HepG2 (cell line): ENCODE measurements around the gene GTF2H1. TPM values are rescaled to one million over a fixed set of nuclear protein-coding genes. Genes with fewer than 3 reads are reported as not detected.

Experiments used
- ATAC-seq: fragments of 200-7000 bp; cut with Tn5 transposase; 3 replicates; pipeline ENCODE4 v1.9.1; 2020; ENCODE audit warnings: mild to moderate bottlenecking, moderate library complexity
- BruUV-seq: library from RNA; stranded (reverse); fragments of 400-500 nt; replicated peaks from 2 replicates; lab custom pipeline; 2021; lab: Mats Ljungman, UMichigan
- CTCF ChIA-PET: fragments of 300-600 bp; formaldehyde crosslinking; extraction: SDS; loops from one replicate; lab custom pipeline; 2021; ENCODE audit warnings: low total read pairs, inconsistent platforms, low intra/inter-chr PET ratio; lab: Yijun Ruan, JAX
- POLR2A ChIA-PET: fragments of 350-600 bp; sonication (Branson Sonifier 250); formaldehyde crosslinking; loops from one replicate; lab custom pipeline; 2020; ENCODE audit warnings: antibody characterized with exemption, inconsistent platforms; lab: Yijun Ruan, JAX
- DNase-seq: peaks from one replicate; pipeline ENCODE4 v3.0.0-alpha.2; 2015; ENCODE audit warnings: low spot score
- FAIRE-seq: peaks from 3 replicates; lab custom pipeline; 2011; peaks lifted over from hg19 to GRCh38; lab: Jason Lieb, UNC
- H2AFZ ChIP-seq: one replicate; pipeline ENCODE4 v1.6.1; 2011; ENCODE audit warnings: low read length, inconsistent platforms
- H3K27ac ChIP-seq: fragments of 300-600 bp; 3 replicates; pipeline ENCODE4 v1.8.0; 2011; ENCODE audit warnings: mixed run types, mild to moderate bottlenecking, mixed read lengths, low read length, inconsistent platforms; ENCODE audit not compliant: insufficient read depth; ENCODE audit errors: extremely low read length
- H3K27me3 ChIP-seq, 2 experiments: fragments of 200-600 bp in 1 of 2; 2 replicates in 1 of 2; 3 replicates in 1 of 2; pipeline versions ENCODE4 v1.6.0 to v1.8.0; 2011; ENCODE audit warnings: low read length in 2 of 2, mild to moderate bottlenecking in 2 of 2, moderate library complexity in 2 of 2, inconsistent platforms in 1 of 2; ENCODE audit not compliant: insufficient read depth in 2 of 2, control insufficient read depth in 1 of 2
- H3K36me3 ChIP-seq, 2 experiments: fragments of 200-600 bp in 1 of 2; replicated peaks in 1 of 2; 2 replicates in 1 of 2; 3 replicates in 1 of 2; pipeline versions ENCODE4 v1.5.1 to v1.8.0; 2011; ENCODE audit warnings: low read length in 2 of 2, inconsistent platforms in 1 of 2; ENCODE audit not compliant: insufficient read depth in 2 of 2, control insufficient read depth in 1 of 2
- H3K4me1 ChIP-seq: 2 replicates; pipeline ENCODE4 v1.5.1; 2012; ENCODE audit warnings: low read length, inconsistent platforms; ENCODE audit not compliant: insufficient read depth
- H3K4me2 ChIP-seq: 2 replicates; pipeline ENCODE4 v1.6.0; 2011; ENCODE audit warnings: low read depth, low read length, inconsistent platforms
- H3K4me3 ChIP-seq, 3 experiments: fragments of 200-600 bp in 1 of 3; sonication (generic), shearing (Covaris generic) in 1 of 3; replicated peaks in 1 of 3; 2 replicates each; pipeline ENCODE4 v1.5.1; 2011 to 2016; ENCODE audit warnings: low read length in 3 of 3, inconsistent platforms in 2 of 3, low read depth in 2 of 3, mild to moderate bottlenecking in 2 of 3, control low read depth in 1 of 3, mixed read lengths in 1 of 3; ENCODE audit not compliant: insufficient read depth in 1 of 3
- H3K79me2 ChIP-seq: one replicate; pipeline ENCODE4 v1.6.1; 2011; ENCODE audit warnings: low read length, inconsistent platforms; ENCODE audit not compliant: insufficient read depth
- H3K9ac ChIP-seq: 2 replicates; pipeline ENCODE4 v1.6.0; 2011; ENCODE audit warnings: mild to moderate bottlenecking, low read depth, low read length, inconsistent platforms; ENCODE audit not compliant: insufficient read depth
- H3K9me3 ChIP-seq: 2 replicates; pipeline ENCODE4 v1.5.1; 2012; ENCODE audit warnings: mild to moderate bottlenecking, low read length
- H4K20me1 ChIP-seq: 2 replicates; pipeline ENCODE4 v1.6.0; 2011; ENCODE audit warnings: inconsistent platforms, mild to moderate bottlenecking, low read length, moderate library complexity; ENCODE audit not compliant: insufficient read depth
- ERF ChIP-seq: IDR thresholded peaks from 2 replicates; pipeline ENCODE4 v1.6.1; 2018; ENCODE audit warnings: missing biosample characterization, missing genetic modification reagents
- GFI1 ChIP-seq: sonication (generic); formaldehyde crosslinking; IDR thresholded peaks from 2 replicates; pipeline ENCODE4 v1.5.0; 2020; ENCODE audit warnings: missing genetic modification reagents, mild to moderate bottlenecking, borderline replicate concordance
- HNF4A ChIP-seq: sonication (generic); formaldehyde crosslinking; IDR thresholded peaks from 2 replicates; pipeline ENCODE4 v1.4.0; 2020; ENCODE audit warnings: missing genetic modification reagents
- KLF16 ChIP-seq, 2 experiments: sonication (generic) in 1 of 2; formaldehyde crosslinking in 1 of 2; IDR thresholded peaks; 2 replicates each; pipeline versions ENCODE4 v1.6.1 to v1.8.0; 2016 to 2023; ENCODE audit warnings: missing genetic modification reagents in 2 of 2, missing compliant biosample characterization in 1 of 2
- REL ChIP-seq: sonication (generic); formaldehyde crosslinking; conservative IDR thresholded peaks from 2 replicates; pipeline ENCODE4 v1.8.0; 2022; ENCODE audit warnings: mild to moderate bottlenecking, missing genetic modification reagents, moderate library complexity
- RXRB ChIP-seq: IDR thresholded peaks from 2 replicates; pipeline ENCODE4 v1.6.1; 2016; ENCODE audit warnings: borderline replicate concordance, missing genetic modification reagents, missing compliant biosample characterization
- SAFB2 ChIP-seq: sonication (generic); formaldehyde crosslinking; IDR thresholded peaks from 2 replicates; pipeline ENCODE4 v1.5.1; 2020; ENCODE audit warnings: missing genetic modification reagents, low read depth, mild to moderate bottlenecking, borderline replicate concordance
- ZBTB33 ChIP-seq: sonication (generic); formaldehyde crosslinking; IDR thresholded peaks from 2 replicates; pipeline ENCODE4 v1.4.0; 2020; ENCODE audit warnings: missing genetic modification reagents
- ZNF230 ChIP-seq: sonication (generic); formaldehyde crosslinking; IDR thresholded peaks from 2 replicates; pipeline ENCODE4 v1.4.0; 2020; ENCODE audit warnings: mild to moderate bottlenecking, missing genetic modification reagents
- ZNF75D ChIP-seq: sonication (generic); formaldehyde crosslinking; IDR thresholded peaks from 2 replicates; pipeline ENCODE4 v1.8.1; 2023; ENCODE audit warnings: missing genetic modification reagents, mild to moderate bottlenecking, borderline replicate concordance
- ZNF83 ChIP-seq: sonication (generic); formaldehyde crosslinking; IDR thresholded peaks from 2 replicates; pipeline ENCODE4 v1.4.0; 2020; ENCODE audit warnings: missing genetic modification reagents, mild to moderate bottlenecking, borderline replicate concordance
- WGBS: methylation state at CpG from one replicate; pipeline ENCODE4 v1.1.6; 2017; ENCODE audit warnings: low lambda C conversion rate; 5-methylcytosine and 5-hydroxymethylcytosine counted together
- in situ Hi-C: cut with HindIII; loops from 2 replicates; pipeline ENCODE4 v1.10.0; 2017; ENCODE audit warnings: low pct_unique_long_range_greater_than_20kb; ENCODE audit not compliant: extremely low pct_ligation_motif_present
- intact Hi-C: fragments of 100-400 bp; cut with micrococcal nuclease; formaldehyde crosslinking; loops from one replicate; pipeline ENCODE4 v1.10.0; 2022; ENCODE audit not compliant: unreplicated experiment
- polyA plus RNA-seq, 8 experiments: library from polyadenylated mRNA; depleted of rRNA in 3 of 8; stranded (reverse) in 7 of 8; unstranded in 1 of 8; fragments of >200 nt; fragmentation: Illumina TruSeq in 4 of 8; extraction: Trizol in 4 of 8; gene quantifications; 2 replicates each; pipeline versions ENCODE4 v1.2.1 to v1.2.3, GENCODE V29; 2011 to 2016; ENCODE audit warnings: low read depth in 4 of 8, missing spikeins in 1 of 8, mixed read lengths in 1 of 8; ENCODE audit not compliant: insufficient read depth in 1 of 8
- total RNA-seq, 5 experiments: library from RNA; depleted of rRNA; stranded (reverse); fragments of >200 nt; fragmentation: Illumina TruSeq; extraction: Trizol; gene quantifications; 2 replicates each; pipeline ENCODE4 v1.2.3, GENCODE V29; 2016; ENCODE audit warnings: low read depth in 1 of 5
- TF ChIP-seq, protein P1 (sequence below): sonication (generic); formaldehyde crosslinking; IDR thresholded peaks from 2 replicates; pipeline ENCODE4 v1.9.0; 2021; ENCODE audit warnings: missing genetic modification reagents, mild to moderate bottlenecking, borderline replicate concordance
- TF ChIP-seq, protein P2 (sequence below): sonication (generic); formaldehyde crosslinking; IDR thresholded peaks from 2 replicates; pipeline ENCODE4 v1.4.0; 2020; ENCODE audit warnings: missing genetic modification reagents, borderline replicate concordance
- TF ChIP-seq, protein P3 (sequence below): sonication (generic); formaldehyde crosslinking; IDR thresholded peaks from 2 replicates; pipeline ENCODE4 v1.5.0; 2020; ENCODE audit warnings: mild to moderate bottlenecking, missing genetic modification reagents

GTF2H1 gene
- total and polyA plus RNA-seq, 2 of the 13 experiments (the other 11 are each of a cell fraction or from before 2014, with no cell fraction given): 15.7 to 51.4 TPM

GRCh38 chr11:18313965-18314763 is 8.2 kb upstream of the GTF2H1 start:
- H4K20me1 ChIP-seq: no peaks in the 10 kb centered on the region
- H3K4me3 ChIP-seq: no peak overlapping the region
- H3K27ac ChIP-seq: no peak overlapping the region
- no TSS peak for BruUV-seq
- FAIRE-seq (no peak), DNase-seq (no peak), ATAC-seq (no peak)
- POLR2A ChIA-PET: interaction anchor here (0.7 to 1.6 kb wide), 2 partner anchors 7 to 9 kb away, joined by 3 to 5 read pairs; partner anchors contain the start of gene HPS5
- intact Hi-C loops: no loop called here
- WGBS: 94% methylated on average over 10 of the region's 10 CpGs
- H3K9me3 ChIP-seq: no peaks in the 10 kb centered on the region
- H2AFZ ChIP-seq: no peak overlapping the region
- H3K9ac ChIP-seq: no peak overlapping the region
- H3K79me2 ChIP-seq: peaks cover 25% of the 10 kb centered on the region
- peaks cover 23% of the 10 kb centered on the region for H3K4me1 ChIP-seq
- in situ Hi-C loops: no loop called here
- no peak overlapping the region for H3K4me2 ChIP-seq
- H3K27me3 ChIP-seq: no peaks in the 10 kb centered on the region
- H3K36me3 ChIP-seq: peaks cover 2 to 18% of the 10 kb centered on the region in 2 experiments; a peak in 2 of 5 replicates
- CTCF ChIA-PET: no interaction called here
- TF ChIP-seq ERF (CRISPR knock-in tag) (no peak), REL (CRISPR knock-in tag) (no peak), HNF4A (CRISPR knock-in tag) (no peak), ZNF83 (CRISPR knock-in tag) (no peak), GFI1 (CRISPR knock-in tag) (no peak), ZNF75D (CRISPR knock-in tag) (no peak), SAFB2 (CRISPR knock-in tag) (no peak), RXRB (no peak), ZNF230 (CRISPR knock-in tag) (no peak), KLF16 (CRISPR knock-in tag; IDR thresholded peaks at IDR 0.05) (no peak), ZBTB33 (CRISPR knock-in tag) (peak; percentile 28; the same call in 1 of the 2 replicates)
- TF ChIP-seq, protein P1, sequence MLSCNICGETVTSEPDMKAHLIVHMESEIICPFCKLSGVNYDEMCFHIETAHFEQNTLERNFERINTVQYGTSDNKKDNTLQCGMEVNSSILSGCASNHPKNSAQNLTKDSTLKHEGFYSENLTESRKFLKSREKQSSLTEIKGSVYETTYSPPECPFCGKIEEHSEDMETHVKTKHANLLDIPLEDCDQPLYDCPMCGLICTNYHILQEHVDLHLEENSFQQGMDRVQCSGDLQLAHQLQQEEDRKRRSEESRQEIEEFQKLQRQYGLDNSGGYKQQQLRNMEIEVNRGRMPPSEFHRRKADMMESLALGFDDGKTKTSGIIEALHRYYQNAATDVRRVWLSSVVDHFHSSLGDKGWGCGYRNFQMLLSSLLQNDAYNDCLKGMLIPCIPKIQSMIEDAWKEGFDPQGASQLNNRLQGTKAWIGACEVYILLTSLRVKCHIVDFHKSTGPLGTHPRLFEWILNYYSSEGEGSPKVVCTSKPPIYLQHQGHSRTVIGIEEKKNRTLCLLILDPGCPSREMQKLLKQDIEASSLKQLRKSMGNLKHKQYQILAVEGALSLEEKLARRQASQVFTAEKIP (CRISPR knock-in tag): no peak
- TF ChIP-seq, protein P2, sequence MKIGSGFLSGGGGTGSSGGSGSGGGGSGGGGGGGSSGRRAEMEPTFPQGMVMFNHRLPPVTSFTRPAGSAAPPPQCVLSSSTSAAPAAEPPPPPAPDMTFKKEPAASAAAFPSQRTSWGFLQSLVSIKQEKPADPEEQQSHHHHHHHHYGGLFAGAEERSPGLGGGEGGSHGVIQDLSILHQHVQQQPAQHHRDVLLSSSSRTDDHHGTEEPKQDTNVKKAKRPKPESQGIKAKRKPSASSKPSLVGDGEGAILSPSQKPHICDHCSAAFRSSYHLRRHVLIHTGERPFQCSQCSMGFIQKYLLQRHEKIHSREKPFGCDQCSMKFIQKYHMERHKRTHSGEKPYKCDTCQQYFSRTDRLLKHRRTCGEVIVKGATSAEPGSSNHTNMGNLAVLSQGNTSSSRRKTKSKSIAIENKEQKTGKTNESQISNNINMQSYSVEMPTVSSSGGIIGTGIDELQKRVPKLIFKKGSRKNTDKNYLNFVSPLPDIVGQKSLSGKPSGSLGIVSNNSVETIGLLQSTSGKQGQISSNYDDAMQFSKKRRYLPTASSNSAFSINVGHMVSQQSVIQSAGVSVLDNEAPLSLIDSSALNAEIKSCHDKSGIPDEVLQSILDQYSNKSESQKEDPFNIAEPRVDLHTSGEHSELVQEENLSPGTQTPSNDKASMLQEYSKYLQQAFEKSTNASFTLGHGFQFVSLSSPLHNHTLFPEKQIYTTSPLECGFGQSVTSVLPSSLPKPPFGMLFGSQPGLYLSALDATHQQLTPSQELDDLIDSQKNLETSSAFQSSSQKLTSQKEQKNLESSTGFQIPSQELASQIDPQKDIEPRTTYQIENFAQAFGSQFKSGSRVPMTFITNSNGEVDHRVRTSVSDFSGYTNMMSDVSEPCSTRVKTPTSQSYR (CRISPR knock-in tag): peak; percentile 44; the same call in 1 of the 2 replicates
- TF ChIP-seq, protein P3, sequence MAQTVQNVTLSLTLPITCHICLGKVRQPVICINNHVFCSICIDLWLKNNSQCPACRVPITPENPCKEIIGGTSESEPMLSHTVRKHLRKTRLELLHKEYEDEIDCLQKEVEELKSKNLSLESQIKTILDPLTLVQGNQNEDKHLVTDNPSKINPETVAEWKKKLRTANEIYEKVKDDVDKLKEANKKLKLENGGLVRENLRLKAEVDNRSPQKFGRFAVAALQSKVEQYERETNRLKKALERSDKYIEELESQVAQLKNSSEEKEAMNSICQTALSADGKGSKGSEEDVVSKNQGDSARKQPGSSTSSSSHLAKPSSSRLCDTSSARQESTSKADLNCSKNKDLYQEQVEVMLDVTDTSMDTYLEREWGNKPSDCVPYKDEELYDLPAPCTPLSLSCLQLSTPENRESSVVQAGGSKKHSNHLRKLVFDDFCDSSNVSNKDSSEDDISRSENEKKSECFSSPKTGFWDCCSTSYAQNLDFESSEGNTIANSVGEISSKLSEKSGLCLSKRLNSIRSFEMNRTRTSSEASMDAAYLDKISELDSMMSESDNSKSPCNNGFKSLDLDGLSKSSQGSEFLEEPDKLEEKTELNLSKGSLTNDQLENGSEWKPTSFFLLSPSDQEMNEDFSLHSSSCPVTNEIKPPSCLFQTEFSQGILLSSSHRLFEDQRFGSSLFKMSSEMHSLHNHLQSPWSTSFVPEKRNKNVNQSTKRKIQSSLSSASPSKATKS (CRISPR knock-in tag): no peak
